SK-MEL-5 (cell line): ENCODE measurements around the gene IL6R. TPM values are rescaled to one million over a fixed set of nuclear protein-coding genes. Genes with fewer than 3 reads are reported as not detected.
"Not testable (repeated sequence)": the region's sequence is repeated elsewhere in the genome, so short reads cannot be mapped to it uniquely, and the experiment has no call there.

Source experiments
- DNase-seq: peaks from one replicate; pipeline ENCODE4 v3.0.0-alpha.2; 2016; ENCODE audit warnings: low read depth, low spot score
- in situ Hi-C: cut with HindIII; loops from 2 replicates; pipeline ENCODE4 v1.10.0; 2016; ENCODE audit warnings: low sequenced_read_pairs, high pct_unique_total_duplicates, low pct_unique_long_range_greater_than_20kb
- total RNA-seq: library from RNA; depleted of rRNA; stranded (reverse); fragments of >200 nt; shearing (Covaris generic); gene quantifications from 2 replicates; pipeline ENCODE4 v1.2.3, GENCODE V29; 2014

The IL6R gene
- total RNA-seq, 1 experiment from 2014 or later: 449 TPM

DNA sequence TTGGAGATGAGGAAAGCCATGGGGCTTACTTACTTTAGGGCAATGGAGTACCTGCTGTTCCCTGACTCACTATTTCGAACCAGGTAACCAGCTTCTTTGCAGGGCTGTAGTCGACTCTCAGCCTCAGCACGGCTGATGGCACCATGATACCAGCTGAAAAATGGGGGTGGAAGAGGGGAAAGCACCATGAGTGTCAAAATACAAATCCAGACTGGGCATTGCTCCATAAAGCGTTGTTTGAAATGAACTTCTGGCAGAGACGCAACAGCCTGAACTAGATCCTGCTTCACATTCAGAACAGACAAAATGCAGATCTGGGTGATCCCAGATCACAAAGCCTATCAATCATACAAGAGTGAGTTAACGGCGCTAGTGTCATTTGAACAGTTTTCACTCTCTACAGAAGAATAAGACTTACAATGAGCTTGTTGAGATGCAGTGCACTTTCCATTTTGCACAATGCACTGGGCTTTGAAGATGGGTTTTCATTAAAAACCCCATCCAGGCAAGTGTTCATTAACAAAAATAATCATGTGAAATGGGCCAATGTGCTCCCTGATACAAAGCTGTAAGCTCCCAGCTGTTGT is 80.9 kb downstream of the IL6R start:
- in situ Hi-C loops: no loop called here
- DNase-seq: no peak

DNA sequence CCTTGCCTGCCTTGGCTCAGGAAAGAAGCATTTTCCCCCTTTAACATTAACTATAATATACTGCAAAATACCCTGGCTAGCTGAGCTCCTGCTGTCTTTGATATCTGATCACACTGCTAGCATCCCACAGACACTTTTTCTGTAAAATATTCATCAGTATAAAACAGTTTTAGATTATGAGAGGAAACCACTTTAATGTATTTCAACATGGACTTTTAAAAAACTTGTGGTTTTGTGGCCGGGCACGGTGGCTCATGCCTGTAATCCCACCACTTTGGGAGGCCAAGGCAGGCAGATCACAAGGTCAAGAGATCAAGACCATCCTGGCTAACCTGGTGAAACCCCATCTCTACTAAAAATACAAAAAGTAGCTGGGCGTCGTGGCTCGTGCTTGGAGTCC is 81.6 kb downstream of the IL6R start:
- in situ Hi-C loops, DNase-seq: not testable (repeated sequence)

DNA sequence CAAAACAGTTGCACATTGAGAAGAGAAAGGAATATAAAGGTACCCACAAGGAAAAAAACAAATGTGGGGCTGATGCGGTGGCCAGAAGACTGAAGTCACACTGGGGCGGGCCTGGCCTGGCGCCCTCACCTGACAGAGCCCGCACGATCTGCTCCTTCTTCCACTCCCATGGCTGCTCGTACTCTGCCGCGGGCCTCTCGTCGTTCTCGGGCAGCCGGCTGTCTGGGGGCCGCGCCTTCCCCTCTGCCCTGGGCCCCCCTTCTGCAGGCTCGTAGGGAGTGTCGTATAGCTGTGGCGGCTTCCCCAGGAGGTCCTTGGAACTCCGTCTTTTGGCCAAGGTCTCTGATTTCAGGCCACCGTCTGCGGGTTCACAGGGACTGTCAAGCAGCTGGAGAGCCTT is 83.8 kb downstream of the IL6R start:
- DNase-seq: no peak
- in situ Hi-C loops: no loop called here

DNA sequence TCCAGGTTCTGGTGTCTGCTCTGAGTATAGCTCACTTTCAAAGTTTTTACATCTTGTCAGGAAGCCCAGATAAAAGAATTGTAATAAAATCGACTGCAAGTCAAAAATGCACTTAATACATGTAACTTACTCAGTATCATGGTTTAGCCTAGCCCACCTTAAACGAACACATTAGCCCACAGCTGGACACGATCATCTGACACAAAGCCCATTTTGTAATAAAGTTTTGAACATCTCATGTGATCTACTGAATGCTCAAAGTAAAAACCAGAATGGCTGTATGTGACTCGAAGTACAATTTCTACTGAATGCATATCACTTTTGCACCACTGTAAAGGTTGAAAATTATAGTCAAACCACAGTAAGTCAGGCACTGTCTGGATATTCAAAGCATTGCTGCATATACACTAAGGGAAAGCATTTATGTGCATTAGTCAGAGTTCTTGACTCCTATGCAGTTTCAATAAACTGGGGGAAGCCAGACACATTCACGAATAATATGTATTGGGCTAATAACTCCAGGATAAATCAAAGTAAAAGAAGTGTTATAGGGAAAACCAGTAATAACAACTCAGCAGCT is 84.6 kb downstream of the IL6R start:
- no peak for DNase-seq
- in situ Hi-C loops: no loop called here

DNA sequence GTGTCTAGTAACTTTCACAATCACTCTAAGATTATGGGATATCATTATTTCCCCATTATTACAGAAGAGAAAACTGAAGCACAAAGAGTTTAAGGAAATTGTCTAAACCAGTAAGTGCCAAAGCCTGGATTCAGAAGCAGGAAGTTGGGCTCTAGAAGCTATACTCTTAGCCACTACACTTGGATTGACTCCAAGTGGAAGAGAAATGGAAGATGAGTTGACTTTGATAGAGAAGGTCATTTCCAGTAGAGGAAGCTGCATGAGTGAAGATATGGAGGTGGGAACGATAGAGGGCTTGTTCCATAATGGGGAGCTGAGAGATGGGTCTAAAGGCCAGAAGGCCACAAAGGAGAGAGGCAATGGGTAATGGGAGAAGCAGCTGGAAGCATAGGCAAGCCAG is 85.2 kb downstream of the IL6R start:
- no peak for DNase-seq
- in situ Hi-C loops: no loop called here

DNA sequence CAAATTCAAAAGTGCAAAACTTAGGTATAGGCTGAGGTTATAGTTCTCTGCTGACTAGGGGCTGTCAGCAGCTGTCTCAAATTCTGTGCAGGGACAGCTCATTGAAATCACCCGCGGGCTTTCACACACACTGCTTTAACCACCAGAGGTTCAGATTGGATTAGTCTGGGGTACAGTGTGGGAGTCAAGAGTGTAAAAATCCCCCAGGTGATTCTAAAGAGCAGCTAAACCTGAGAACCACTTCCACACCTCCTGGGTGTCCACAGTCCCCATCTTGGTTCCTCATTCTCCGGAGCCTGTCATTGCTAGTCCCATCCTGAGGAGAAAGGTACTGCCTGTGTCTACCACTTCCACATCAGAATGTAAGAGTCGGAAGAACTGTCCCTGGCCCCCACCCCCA is 87.0 kb downstream of the IL6R start:
- in situ Hi-C loops: no loop called here
- no peak for DNase-seq

DNA sequence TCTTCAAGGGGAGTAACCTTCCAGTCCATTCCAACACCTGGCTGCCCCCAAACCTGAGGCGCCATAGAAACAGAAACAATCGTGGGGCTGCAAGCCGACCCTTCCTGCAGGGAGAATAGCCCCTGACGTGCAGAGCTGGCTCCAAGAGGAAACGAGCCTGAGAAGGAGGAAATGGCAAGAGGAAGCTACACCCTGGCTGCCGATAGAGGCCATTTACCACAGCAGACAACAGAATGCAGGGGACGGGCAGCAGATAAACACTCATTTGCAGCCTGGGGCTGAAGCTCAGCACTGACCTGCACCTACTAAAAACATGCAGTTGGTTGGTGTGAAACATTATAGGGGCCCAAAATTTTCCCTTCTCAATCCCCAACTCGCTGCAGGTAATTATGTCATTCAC is 88.1 kb downstream of the IL6R start:
- DNase-seq: no peak
- in situ Hi-C loops: no loop called here

DNA sequence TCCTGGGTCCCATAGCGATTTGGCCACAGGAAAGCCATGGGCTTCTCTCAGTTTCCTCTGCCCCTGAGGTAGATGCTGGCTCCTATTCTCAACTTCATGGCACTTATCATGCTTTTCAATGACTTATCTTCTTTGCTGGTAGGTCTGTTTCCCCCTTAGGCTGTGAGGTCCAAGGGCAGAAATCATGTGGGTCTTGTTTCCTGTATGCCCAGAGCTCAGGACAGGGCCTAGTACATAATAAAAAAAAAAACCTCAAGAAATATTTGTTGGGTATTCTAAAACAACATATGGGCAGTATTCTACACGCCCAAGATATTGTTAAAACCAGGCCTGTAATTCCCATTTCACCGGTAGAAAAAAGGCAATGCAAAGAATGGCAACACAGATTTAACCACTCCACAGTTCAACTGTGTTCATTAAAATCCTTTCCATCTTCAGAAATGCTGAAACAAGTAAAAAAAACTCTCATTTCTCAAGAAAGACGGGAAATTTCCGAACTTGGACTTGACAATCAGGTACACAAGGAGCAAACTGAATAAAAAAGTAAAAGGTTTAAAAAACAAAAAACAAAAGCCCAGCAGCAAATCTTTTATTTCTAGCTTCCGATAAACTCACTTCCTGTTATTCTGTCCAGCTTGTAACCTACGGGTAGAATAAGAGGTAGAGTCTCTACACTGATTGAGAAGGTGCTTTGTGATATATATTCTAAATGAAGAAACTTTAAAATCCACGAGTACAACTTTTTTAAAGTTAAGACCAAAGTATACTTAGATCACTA is 90.5 kb downstream of the IL6R start:
- no peak for DNase-seq
- in situ Hi-C loops: no loop called here

DNA sequence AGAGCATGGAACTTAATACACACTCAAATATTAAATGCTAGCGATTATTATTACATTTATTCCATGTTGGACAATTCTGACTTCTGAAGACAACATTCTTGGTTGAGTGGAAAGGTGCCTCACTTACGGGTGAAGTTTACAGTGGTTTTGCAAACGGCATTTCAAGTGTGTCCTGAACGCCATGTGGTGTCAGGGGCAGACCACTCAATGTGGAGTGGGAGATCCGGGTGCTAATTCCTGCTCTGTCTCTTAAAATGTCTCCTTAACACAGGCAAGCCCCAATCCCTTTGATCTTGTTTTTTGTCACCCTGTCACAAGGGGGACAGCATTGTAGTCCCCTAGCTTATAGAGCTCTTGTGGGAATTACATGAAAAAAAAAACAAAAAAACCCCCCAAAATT is 91.2 kb downstream of the IL6R start:
- in situ Hi-C loops: no loop called here
- DNase-seq: no peak

DNA sequence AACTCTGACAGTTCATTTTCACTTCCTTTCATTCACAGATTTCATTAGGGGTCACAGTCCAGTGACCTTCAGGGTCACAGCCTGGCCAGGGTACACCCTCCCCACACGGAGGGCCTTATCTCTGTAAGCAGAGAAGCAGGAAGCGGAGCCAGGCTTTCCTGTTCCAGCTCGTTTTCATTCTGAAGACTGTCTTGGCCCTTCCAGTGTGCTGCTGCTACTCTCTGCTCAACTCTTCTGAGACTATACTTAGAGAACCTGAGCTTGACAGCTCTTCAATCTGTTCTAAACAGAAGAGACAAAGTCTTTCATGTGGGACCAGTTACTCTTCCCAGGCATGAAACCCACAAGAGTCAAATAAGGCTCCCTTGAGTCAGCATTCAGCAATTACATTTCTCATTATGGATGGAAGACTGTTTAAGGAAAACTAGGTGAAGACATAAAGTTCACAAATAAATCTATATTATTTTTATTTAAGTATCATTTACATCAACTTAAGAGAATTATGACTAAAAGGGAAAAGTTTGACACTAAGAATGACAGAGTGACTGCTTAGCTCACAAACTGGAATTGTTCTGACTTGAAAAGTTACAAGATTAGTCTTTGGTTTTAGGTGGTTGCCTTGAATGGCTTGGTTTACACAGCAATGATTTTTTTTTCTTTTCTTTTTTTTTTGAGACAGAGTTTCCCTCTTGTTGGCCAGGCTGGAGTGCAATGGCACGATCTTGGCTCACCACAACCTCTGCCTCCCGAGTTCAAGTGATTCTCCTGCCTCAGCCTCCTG is 92.1 kb downstream of the IL6R start:
- in situ Hi-C loops: no loop called here
- peak; percentile 26 for DNase-seq

DNA sequence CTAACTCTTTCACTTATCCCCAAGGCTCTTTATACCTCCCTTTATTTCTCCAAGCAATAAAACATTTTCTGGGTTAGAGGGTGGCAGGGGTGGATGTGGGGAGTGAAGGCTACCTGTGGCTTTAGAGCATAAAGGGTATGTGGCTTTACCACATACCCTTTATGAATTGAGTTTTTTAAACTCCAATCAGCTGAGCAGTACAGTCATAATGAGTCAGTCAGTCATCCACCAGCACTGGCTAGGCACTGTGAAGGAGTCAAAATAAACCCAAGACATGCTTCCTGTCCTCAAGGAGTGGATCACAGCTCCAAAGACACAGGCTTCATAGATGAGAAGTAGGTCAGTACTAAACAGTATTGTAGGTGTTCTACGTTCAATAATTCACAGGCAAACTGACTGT is 94.3 kb downstream of the IL6R start:
- peak; percentile 52 for DNase-seq
- in situ Hi-C loops: no loop called here

DNA sequence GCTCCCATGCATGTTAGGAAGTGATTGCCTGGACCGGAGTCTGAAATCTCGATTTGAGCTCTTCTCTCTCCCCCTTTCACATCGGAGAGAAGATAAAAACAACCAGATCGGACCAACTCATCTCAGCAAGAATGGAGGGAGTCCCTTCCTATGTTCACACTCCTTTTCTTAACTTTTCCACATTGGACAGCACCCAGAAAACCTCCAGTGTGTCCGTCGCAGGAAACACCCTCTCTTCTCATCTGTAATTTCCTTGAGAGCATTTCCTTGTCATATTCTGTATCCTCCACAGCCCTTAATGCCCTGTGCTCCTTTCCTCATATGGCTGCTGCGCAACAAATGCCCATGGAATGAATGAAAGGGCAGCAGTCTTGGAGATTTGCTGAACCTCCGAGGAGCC is 95.4 kb downstream of the IL6R start:
- DNase-seq: no peak
- in situ Hi-C loops: no loop called here

DNA sequence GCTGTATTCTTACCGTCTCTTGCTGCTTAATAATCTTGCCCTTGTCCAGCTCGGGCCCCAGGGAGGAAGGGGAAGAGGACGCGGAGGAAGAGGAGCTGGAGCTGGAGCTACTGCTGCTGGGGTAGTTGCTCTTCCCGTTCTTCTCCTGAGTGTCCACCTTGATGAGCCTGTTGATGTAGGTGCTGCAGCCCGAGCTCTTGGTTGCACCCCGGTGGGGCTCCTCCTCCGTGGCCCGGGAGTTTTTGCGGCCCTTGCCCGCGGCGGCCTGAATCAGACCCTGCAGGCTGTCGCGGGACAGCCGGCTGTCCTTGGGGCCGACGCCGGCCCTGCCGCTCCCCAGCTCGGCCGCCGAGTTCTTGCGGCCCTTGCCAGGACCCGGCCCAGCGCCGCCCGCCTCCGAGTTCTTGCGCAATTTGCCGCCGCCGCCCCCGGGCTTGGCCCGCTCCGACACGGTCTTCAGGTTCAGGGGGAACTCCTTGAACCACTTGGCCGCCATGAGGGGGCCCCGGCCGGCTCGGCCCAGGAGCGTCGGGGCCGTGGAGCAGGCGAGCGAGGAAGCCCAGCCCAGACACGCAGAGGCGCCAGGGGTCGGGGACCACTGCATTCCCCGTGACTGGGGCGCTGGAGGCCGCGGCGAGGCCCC is 96.4 kb downstream of the IL6R start:
- in situ Hi-C loops: no loop called here
- no peak for DNase-seq

DNA sequence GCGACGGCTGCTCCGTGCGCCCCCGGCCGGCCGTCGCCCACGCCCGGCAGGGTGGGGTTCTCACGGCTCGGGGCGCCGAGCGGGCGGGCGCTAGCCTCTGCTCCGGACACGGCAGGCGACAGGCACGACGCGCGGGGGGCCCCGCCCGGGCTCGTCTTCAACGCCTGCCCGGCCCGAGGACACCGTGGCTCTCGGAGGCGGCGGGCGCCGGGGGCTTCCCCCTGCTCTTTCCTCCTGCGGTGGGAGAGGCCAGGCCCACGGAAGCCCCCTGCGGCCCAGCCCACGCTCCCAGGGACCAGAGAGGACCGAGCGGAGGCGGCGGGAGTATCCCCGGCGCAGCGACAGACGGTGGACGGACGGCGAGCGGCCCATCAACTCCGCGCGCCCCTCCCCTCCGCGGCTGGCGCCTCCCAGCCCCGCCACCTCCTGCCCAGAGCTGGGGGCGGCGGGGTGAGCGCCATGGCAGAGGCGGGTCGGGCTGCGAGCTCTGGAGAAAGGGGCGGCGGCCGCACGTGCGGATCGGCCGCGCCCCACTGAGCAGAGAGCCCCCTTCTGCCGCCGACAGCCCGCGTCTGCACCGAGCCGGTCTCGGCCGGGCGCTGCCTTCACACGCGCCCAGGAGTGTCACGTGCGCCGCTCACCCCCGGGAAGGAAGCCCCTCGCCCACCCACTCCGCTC is 97.1 kb downstream of the IL6R start, which contains the start of the genes SHE and TDRD10:
SHE (minus strand) TSS at position 347 of the 678 bp plus-strand sequence. CDS start 386 bp downstream, outside the sequence.
TDRD10 (plus strand) TSS at position 154 of the 678 bp plus-strand sequence. CDS start 4,685 bp downstream, outside the sequence.
- no peak for DNase-seq
- in situ Hi-C loops: no loop called here

DNA sequence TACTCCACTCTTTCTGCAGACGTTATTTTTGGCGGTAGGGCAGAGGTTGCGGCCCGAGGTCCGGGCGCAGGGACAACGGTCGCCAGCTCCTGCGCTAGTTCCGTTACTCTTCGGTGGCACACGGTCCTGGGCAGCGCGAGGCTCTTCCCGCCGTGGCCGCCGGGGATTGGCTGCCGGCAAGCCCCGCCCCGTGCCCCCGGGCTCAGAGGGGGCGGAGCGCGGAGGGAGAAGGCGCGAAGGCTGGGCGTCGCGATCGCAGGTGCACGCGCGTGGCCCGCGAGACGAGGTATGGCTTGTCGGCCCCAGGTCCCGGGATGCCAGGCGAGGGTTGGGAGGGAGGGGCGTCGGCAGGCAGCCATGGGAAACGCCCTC is 97.6 kb downstream of the IL6R start:
- DNase-seq: no peak
- in situ Hi-C loops: no loop called here

DNA sequence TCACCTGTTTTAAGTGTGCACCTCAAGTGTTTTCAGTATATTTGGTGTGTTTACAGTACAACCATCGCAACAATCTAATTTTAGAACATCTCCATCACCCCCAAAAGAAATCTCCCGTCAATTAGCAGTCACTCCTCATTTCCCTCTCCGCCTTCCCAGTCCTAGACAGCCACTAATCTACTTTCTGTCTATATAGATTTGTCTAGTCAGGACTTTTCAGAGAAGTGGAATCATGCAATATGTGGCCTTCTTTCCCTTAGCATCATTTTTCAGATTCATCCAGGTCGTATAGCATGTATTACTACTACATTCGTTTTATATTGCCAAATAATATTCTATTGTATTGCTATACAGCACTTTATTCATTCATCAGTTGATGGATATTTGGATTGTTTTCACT is 98.8 kb downstream of the IL6R start:
- no peak for DNase-seq
- in situ Hi-C loops: no loop called here

DNA sequence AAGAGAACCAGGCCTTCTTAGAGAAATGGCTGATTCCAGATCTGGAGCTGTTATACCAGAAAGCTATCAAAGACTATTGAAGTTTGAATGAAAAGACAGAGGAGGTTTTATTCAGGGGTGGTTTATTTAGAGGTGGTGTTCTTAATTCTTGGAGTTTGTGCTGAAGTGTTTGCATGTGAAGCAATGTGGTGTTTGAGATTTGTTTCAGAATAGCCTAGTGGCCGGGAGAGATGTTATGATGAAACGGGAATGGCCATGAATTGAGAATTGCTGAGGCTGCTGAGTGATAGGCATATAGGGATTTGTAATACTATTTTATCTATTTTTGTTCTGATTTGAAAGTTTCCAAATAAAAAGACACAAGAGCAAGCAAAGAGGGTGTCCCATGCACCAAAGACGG is 107.6 kb downstream of the IL6R start:
- in situ Hi-C loops: no loop called here
- DNase-seq: no peak
